Upper lobe of left lung (tissue), 6 donors: ENCODE results near the gene ARVCF. TPM values are rescaled to one million over a fixed set of nuclear protein-coding genes. Genes with fewer than 3 reads are reported as not detected.
A peak's percentile ranks its signal among the peaks of the same experiment; 100 is the strongest.

Experiments used
- ATAC-seq, 2 donors: fragments of 200-7000 bp; cut with Tn5 transposase; one replicate each; pipeline ENCODE4 v1.9.1; 2022; ENCODE audit warnings: mild to moderate bottlenecking in 2 of 2, moderate library complexity in 2 of 2; ENCODE audit not compliant: low FRiP score in 2 of 2
- DNase-seq, 2 donors: peaks; one replicate each; pipeline ENCODE4 v3.0.0-alpha.2; 2019 to 2020
- H3K27ac ChIP-seq, 4 donors: fragments of 200-600 bp; sonication (generic); one replicate each; pipeline ENCODE4 v1.5.1; 2016 to 2019
- H3K27me3 ChIP-seq, 4 donors: fragments of 200-600 bp; sonication (generic); one replicate each; pipeline ENCODE4 v1.5.1; 2017 to 2019
- H3K36me3 ChIP-seq, 4 donors: fragments of 200-600 bp; sonication (generic); one replicate each; pipeline ENCODE4 v1.5.1; 2016 to 2019
- H3K4me1 ChIP-seq, 4 donors: fragments of 200-600 bp; sonication (generic); one replicate each; pipeline ENCODE4 v1.5.1; 2018 to 2019
- H3K4me3 ChIP-seq, 4 donors: fragments of 200-600 bp; sonication (generic); one replicate each; pipeline ENCODE4 v1.5.1; 2017 to 2019; ENCODE audit warnings: mild to moderate bottlenecking in 2 of 4, moderate library complexity in 1 of 4
- H3K9me3 ChIP-seq, 4 donors: fragments of 200-600 bp; sonication (generic); one replicate each; pipeline ENCODE4 v1.5.1; 2018 to 2019
- EP300 ChIP-seq, 4 donors: sonication (generic); formaldehyde crosslinking; IDR thresholded peaks; one replicate each; pipeline ENCODE4 v1.5.1; 2017; ENCODE audit warnings: antibody characterized with exemption in 4 of 4, control low read depth in 2 of 4
- POLR2A ChIP-seq, 4 donors: fragments of 450-650 bp; IDR thresholded peaks; one replicate each; pipeline ENCODE4 v1.5.1; 2016 to 2017; ENCODE audit warnings: antibody characterized with exemption in 4 of 4, mild to moderate bottlenecking in 2 of 4
- POLR2AphosphoS5 ChIP-seq, 2 donors: sonication (generic); formaldehyde crosslinking; IDR thresholded peaks; one replicate each; pipeline ENCODE4 v1.5.1; 2017; ENCODE audit warnings: antibody characterized with exemption in 2 of 2
- WGBS, 2 donors: methylation state at CpG; one replicate each; pipeline ENCODE4 v1.1.5; 2017 to 2018; 5-methylcytosine and 5-hydroxymethylcytosine counted together
- total RNA-seq, 6 donors: library from RNA; depleted of rRNA in 4 of 6; stranded (reverse); fragments of >200 nt in 4 of 6; gene quantifications; one replicate each; pipeline versions ENCODE4 v1.1.0 to v1.2.1, GENCODE V29; 2016 to 2021
- TF ChIP-seq, protein P1 (sequence below), 6 experiments: fragments of 450-650 bp in 4 of 6; fragments of 200-600 bp in 2 of 6; sonication (generic) in 2 of 6; IDR thresholded peaks; one replicate each; pipeline ENCODE4 v1.5.1; 2016 to 2019; ENCODE audit warnings: antibody characterized with exemption in 6 of 6
- donor health status: DM: no; HTN: no; CAD: no; lungs with moderate emphysema.
- donor health status: DM: no; HTN: yes; CAD: no; lungs with severe emphysema.

ARVCF gene
- total RNA-seq, 6 donors from 2014 or later: 18.5 to 54.5 (median 22.8) TPM

DNA sequence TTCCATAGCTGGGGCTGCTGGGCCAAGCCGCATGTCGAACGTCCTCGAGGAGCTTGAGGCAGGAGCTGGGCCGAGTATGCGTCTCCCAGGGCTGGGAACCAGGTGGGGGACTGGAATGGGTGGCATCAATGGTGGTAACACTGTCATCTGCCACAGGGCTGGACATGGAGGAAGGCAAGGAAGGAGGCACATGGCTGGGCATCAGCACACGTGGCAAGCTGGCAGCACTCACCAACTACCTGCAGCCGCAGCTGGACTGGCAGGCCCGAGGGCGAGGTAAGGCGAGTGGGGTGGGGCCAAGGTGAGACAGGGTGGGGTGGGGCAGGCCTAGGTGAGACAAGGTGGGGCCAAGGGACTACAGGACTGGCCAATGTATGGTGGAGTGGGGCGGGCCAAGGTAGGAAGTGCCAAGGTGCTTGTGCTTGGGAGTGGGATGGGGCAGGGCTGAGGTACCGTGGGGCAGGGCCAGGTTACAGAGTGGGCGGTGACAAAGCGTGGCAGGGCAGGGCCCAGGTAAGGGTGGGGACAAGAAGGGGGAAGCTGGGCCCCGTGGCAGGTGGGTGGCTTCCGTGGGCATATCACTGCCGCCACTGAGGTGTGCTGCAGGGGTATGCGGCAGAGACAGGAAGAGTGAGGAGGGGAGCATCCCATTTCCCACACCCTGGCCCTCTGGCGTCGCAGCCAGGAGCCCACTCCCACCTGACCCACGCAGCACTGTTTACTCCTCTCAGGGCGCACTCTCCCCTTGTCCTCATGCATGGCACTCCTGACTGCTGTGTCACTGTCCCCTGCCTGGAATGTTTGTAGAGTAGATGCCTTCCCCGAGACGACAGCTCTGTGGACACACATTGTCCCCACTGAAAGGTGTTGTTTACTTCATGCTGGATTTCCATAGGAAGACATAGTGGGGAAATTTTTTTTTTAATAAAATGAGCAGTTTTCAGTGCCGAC is 36.0 kb upstream of the ARVCF start:
- ATAC-seq (peak in 1 of 2 donors; percentile 38), DNase-seq (peak in 1 of 2 donors; percentile 26)
- Histone ChIP-seq H3K4me3 (no peak overlapping the region), H3K36me3 (peaks cover 13 to 81% (median 63%) of the 10 kb centered on the region in 4 donors), H3K27ac (no peak overlapping the region), H3K9me3 (no peaks in the 10 kb centered on the region), H3K27me3 (no peaks in the 10 kb centered on the region), H3K4me1 (no peaks in the 10 kb centered on the region)
- TF ChIP-seq POLR2AphosphoS5 (IDR thresholded peaks at IDR 0.05): no peak
- TF ChIP-seq EP300 (IDR thresholded peaks at IDR 0.05): no peak
- TF ChIP-seq, protein P1, sequence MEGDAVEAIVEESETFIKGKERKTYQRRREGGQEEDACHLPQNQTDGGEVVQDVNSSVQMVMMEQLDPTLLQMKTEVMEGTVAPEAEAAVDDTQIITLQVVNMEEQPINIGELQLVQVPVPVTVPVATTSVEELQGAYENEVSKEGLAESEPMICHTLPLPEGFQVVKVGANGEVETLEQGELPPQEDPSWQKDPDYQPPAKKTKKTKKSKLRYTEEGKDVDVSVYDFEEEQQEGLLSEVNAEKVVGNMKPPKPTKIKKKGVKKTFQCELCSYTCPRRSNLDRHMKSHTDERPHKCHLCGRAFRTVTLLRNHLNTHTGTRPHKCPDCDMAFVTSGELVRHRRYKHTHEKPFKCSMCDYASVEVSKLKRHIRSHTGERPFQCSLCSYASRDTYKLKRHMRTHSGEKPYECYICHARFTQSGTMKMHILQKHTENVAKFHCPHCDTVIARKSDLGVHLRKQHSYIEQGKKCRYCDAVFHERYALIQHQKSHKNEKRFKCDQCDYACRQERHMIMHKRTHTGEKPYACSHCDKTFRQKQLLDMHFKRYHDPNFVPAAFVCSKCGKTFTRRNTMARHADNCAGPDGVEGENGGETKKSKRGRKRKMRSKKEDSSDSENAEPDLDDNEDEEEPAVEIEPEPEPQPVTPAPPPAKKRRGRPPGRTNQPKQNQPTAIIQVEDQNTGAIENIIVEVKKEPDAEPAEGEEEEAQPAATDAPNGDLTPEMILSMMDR (IDR thresholded peaks at IDR 0.05): no peak
- TF ChIP-seq POLR2A (IDR thresholded peaks at IDR 0.05): no peak
- WGBS, 2 donors: 89 to 90% methylated on average over 25 to 26 of the region's 26 CpGs

DNA sequence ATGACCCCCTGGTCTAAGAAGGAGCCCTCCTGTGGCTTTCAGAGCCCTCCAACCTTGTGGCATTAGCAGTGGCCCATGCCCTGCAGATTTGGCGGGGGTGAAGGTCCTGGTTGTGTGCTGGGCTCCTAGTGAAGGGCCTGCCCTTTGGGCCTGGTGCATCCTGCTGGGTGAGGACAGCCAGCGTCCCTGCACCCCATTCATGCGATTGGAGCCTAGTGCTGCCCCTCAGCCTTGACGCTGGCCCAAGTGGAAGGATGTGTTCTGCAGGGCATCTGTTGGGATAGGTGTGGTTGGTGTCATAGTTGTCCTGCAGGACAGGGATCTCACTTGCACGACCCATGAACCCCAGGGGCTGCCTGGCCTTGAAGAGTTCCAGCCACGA is 35.3 kb upstream of the ARVCF start:
- no peak for DNase-seq

DNA sequence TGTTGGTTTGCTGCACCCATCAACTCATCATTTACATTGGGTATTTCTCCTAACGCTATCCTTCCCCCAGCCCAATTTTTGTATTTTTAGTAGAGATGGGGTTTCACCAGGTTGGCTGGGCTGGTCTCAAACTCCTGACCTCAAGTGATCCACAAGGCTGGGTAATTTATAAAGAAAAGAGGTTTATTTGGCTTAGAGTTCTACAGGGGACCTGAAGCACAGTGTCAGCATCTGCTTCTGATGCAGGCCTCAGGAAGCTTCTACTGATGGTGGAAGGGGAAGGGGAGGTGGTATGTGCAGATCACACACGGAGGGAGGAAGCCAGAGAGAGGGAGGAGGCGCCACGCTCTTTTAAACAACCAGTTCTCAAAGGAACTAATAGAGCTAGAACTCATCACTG is 30.1 kb upstream of the ARVCF start:
- no peak overlapping the region for H3K27ac ChIP-seq
- peaks cover 0 to 73% (median 38%) of the 10 kb centered on the region in 4 donors for H3K36me3 ChIP-seq
- no peak overlapping the region for H3K4me3 ChIP-seq
- TF ChIP-seq POLR2A (IDR thresholded peaks at IDR 0.05) (no peak), POLR2AphosphoS5 (IDR thresholded peaks at IDR 0.05) (no peak), EP300 (IDR thresholded peaks at IDR 0.05) (no peak)
- TF ChIP-seq, protein P1 (IDR thresholded peaks at IDR 0.05): no peak
- DNase-seq: no peak
- WGBS, 2 donors: 87 to 94% methylated on average over 4 of the region's 4 CpGs
- no peaks in the 10 kb centered on the region for H3K9me3 ChIP-seq
- no peaks in the 10 kb centered on the region for H3K27me3 ChIP-seq
- no peak for ATAC-seq
- H3K4me1 ChIP-seq: no peaks in the 10 kb centered on the region

More for the DNA sequence above, 35.3 kb upstream of the ARVCF start:
- ATAC-seq: no peak
- Histone ChIP-seq H3K36me3 (peaks cover 13 to 80% (median 61%) of the 10 kb centered on the region in 4 donors), H3K4me3 (no peak overlapping the region), H3K27me3 (no peaks in the 10 kb centered on the region), H3K9me3 (no peaks in the 10 kb centered on the region), H3K4me1 (no peaks in the 10 kb centered on the region), H3K27ac (no peak overlapping the region)
- WGBS, 2 donors: 80 to 97% methylated on average over 2 to 6 of the region's 6 CpGs
- TF ChIP-seq, protein P1 (IDR thresholded peaks at IDR 0.05): no peak
- TF ChIP-seq POLR2AphosphoS5 (IDR thresholded peaks at IDR 0.05) (no peak), EP300 (IDR thresholded peaks at IDR 0.05) (no peak), POLR2A (IDR thresholded peaks at IDR 0.05) (no peak)

DNA sequence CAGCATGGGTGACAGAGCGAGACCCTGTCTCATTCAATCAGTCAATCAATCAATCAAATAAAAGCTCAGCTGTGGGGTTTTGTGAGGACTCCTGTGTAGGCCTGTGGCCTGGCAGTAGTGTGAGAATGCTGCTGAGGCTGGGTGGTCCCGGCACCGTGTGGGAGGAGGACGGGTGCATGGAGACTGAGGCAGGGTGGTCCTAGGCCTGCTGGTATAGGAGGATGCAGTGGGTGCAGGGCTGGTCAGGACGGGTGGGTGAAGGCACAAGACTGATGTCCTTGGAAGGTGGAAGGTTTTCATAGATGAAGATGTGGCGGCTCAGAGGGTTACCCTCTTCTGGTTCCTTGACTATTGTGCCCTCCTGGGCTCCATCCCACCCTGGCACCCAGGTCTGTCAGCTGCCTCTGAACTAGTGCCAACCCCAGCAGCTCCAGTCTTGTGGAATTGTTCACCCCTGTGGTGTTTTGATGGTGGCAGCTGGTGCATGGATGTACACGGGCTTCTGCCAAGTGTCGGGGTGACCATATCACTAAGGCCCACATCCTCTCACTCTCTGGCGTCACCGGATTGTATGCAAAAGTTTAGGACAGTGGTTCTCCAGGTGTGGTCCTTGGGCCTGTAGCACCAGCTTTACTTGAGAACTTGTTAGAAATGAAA is 28.0 kb upstream of the ARVCF start:
- Histone ChIP-seq H3K4me3 (no peak overlapping the region), H3K27me3 (no peaks in the 10 kb centered on the region), H3K27ac (no peak overlapping the region), H3K4me1 (no peaks in the 10 kb centered on the region), H3K9me3 (no peaks in the 10 kb centered on the region), H3K36me3 (peaks cover 0 to 81% (median 44%) of the 10 kb centered on the region in 4 donors)
- ATAC-seq (no peak), DNase-seq (no peak)
- WGBS, 2 donors: 97 to 98% methylated on average over 9 to 10 of the region's 10 CpGs
- TF ChIP-seq EP300 (IDR thresholded peaks at IDR 0.05): no peak
- TF ChIP-seq, protein P1 (IDR thresholded peaks at IDR 0.05): no peak
- no peak for TF ChIP-seq POLR2A (IDR thresholded peaks at IDR 0.05)
- TF ChIP-seq POLR2AphosphoS5 (IDR thresholded peaks at IDR 0.05): no peak
